DOHH2 (cell line): ENCODE results near the gene RGS17.

ENCODE experiments used
- CTCF ChIP-seq: fragments of 200-600 bp; sonication (generic); IDR thresholded peaks from one replicate; pipeline ENCODE4 v1.5.1; 2014; ENCODE audit warnings: antibody characterized with exemption, mild to moderate bottlenecking, low read depth, low read length; ENCODE audit not compliant: poor library complexity, severe bottlenecking
- EZH2phosphoT487 ChIP-seq: fragments of 200-600 bp; sonication (generic); IDR thresholded peaks from 2 replicates; pipeline ENCODE4 v1.6.1; 2017; ENCODE audit warnings: borderline replicate concordance, mild to moderate bottlenecking, antibody characterized with exemption, low read length, moderate library complexity, mixed read lengths

GRCh38 chr6:152981989-152982903 lies 148.8 kb downstream of the RGS17 start:
- no peak for TF ChIP-seq EZH2phosphoT487
- TF ChIP-seq CTCF, result no peak
